Measurements from ENCODE around the gene RNF8.

DNA sequence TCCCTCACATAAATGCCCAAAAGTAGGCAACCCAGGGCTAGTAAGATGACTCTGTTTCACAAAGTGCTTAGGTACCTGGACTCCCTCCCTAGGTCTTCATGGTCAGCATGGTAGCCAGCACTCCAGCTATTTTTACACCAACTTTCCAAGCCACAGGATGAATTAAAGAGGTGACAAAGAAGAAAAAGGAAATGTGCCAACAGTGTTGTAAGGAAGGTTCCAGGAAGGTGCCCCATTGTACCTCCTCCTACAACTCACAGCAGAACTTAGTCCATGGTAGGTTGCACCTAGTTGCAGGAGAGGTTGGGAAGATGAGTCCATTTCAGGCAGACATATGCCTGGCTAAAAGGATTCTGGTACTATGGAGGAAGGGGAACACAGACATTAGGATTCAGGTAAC lies 19.7 kb upstream of the RNF8 start:
- TF ChIP-seq, protein P1, sequence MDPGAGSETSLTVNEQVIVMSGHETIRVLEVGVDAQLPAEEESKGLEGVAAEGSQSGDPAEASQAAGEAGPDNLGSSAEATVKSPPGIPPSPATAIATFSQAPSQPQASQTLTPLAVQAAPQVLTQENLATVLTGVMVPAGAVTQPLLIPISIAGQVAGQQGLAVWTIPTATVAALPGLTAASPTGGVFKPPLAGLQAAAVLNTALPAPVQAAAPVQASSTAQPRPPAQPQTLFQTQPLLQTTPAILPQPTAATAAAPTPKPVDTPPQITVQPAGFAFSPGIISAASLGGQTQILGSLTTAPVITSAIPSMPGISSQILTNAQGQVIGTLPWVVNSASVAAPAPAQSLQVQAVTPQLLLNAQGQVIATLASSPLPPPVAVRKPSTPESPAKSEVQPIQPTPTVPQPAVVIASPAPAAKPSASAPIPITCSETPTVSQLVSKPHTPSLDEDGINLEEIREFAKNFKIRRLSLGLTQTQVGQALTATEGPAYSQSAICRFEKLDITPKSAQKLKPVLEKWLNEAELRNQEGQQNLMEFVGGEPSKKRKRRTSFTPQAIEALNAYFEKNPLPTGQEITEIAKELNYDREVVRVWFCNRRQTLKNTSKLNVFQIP (CRISPR knock-in tag; IDR thresholded peaks at IDR 0.05; ENCODE audit: borderline replicate concordance, low read depth): no peak
- TF ChIP-seq ZFP30 (CRISPR knock-in tag; IDR thresholded peaks at IDR 0.05): no peak
- TF ChIP-seq, protein P2, sequence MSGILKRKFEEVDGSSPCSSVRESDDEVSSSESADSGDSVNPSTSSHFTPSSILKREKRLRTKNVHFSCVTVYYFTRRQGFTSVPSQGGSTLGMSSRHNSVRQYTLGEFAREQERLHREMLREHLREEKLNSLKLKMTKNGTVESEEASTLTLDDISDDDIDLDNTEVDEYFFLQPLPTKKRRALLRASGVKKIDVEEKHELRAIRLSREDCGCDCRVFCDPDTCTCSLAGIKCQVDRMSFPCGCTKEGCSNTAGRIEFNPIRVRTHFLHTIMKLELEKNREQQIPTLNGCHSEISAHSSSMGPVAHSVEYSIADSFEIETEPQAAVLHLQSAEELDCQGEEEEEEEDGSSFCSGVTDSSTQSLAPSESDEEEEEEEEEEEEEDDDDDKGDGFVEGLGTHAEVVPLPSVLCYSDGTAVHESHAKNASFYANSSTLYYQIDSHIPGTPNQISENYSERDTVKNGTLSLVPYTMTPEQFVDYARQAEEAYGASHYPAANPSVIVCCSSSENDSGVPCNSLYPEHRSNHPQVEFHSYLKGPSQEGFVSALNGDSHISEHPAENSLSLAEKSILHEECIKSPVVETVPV (CRISPR knock-in tag; IDR thresholded peaks at IDR 0.05): no peak
- no peak for TF ChIP-seq ZFP3 (CRISPR knock-in tag; IDR thresholded peaks at IDR 0.05)
